H1 (cell line): ENCODE measurements around the gene C2CD3. TPM values are rescaled to one million over a fixed set of nuclear protein-coding genes. Genes with fewer than 3 reads are reported as not detected.

Experiments used
- CHD1 ChIP-seq: IDR thresholded peaks from 2 replicates; pipeline ENCODE4 v1.6.1; 2012; ENCODE audit warnings: low read depth, low read length, improper control_type of control experiment
- CTCF ChIP-seq, 3 experiments: IDR thresholded peaks; 1 replicate in 2 of 3; 2 replicates in 1 of 3; pipeline versions ENCODE4 v1.5.1 to v1.6.1; 2011; ENCODE audit warnings: low read length in 3 of 3, mild to moderate bottlenecking in 3 of 3, inconsistent platforms in 2 of 3, low read depth in 1 of 3, moderate library complexity in 1 of 3; ENCODE audit not compliant: insufficient read depth in 1 of 3; ENCODE audit errors: control extremely low read depth in 1 of 3
- HDAC6 ChIP-seq: IDR thresholded peaks from one replicate; pipeline ENCODE4 v1.7.1; 2012; ENCODE audit warnings: low read depth, mild to moderate bottlenecking, inconsistent platforms, low read length, moderate library complexity
- RNF2 ChIP-seq: fragments of 200-900, 300-1000 bp; sonication (generic); IDR thresholded peaks from 2 replicates; pipeline ENCODE4 v1.7.1; 2016; ENCODE audit warnings: borderline replicate concordance, low read depth, mild to moderate bottlenecking, antibody characterized with exemption, low read length; ENCODE audit not compliant: poor library complexity, severe bottlenecking; ENCODE audit errors: missing control alignments
- SP4 ChIP-seq: IDR thresholded peaks from 2 replicates; pipeline ENCODE4 v1.6.1; 2012; ENCODE audit warnings: low read length, inconsistent platforms
- TAF1 ChIP-seq: IDR thresholded peaks from 2 replicates; pipeline ENCODE4 v1.6.1; 2011; ENCODE audit warnings: mild to moderate bottlenecking, low read depth, low read length
- TAF7 ChIP-seq: optimal IDR thresholded peaks from 2 replicates; pipeline ENCODE3; 2011; ENCODE audit warnings: low read depth, mild to moderate bottlenecking, inconsistent platforms, low read length, moderate library complexity, borderline replicate concordance
- polyA plus RNA-seq, 7 experiments: library from polyadenylated mRNA; depleted of rRNA in 3 of 7; stranded (reverse) in 5 of 7; unstranded in 2 of 7; fragments of >200 nt in 5 of 7; fragments of 200-250 nt in 2 of 7; gene quantifications; 1 replicate in 5 of 7; 2 replicates in 1 of 7; 4 replicates in 1 of 7; pipeline versions ENCODE4 v1.2.1 to v1.2.3, GENCODE V29; 2011 to 2013; ENCODE audit warnings: missing spikeins in 2 of 7, mixed read lengths in 2 of 7
- total RNA-seq: library from RNA; stranded (reverse); fragmentation: NEBNext Ultra II Directional; extraction: Animal tissue kit (Norgen Biotek cat#: 25700); gene quantifications from 2 replicates; pipeline ENCODE4 v1.2.1, GENCODE V29; 2021

The C2CD3 gene
- total and polyA plus RNA-seq, 2 of the 8 experiments (the other 6 are each of a cell fraction or from before 2014, with no cell fraction given) = 11.0 to 29.1 TPM

DNA sequence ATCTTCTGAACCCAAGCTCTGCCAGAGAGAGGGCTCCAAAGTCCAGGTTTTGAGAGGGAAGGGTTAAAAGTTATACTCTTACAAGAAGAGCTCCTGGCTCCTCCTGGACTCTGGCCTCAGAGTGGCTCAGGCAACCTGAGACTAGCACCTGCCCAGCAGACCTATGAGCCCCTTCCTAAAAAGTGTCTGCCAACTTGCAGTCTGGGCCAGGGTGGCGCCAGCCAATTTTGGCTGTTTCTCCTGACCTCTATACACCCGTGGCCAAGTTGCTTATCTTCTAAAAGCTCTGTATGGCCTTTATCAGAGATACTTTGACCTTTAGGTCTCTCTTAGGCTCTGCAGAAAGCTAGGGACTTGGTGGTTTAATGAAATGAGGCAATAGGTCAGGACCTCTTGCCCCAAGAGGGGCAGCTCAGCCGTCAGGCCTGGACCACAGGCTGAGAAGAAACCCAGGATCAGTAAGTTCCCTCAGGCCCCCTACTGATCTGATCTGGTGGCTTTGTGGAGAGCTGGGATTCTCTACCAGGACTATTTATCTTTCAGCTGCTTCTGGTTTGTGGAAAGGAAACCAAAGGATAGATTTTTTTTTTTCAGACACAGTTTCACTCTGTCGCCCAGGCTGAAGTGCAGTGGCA, 151.6 kb downstream of the C2CD3 start (continued):
- TF ChIP-seq RNF2 (no peak), HDAC6 (no peak), CTCF (IDR thresholded peaks at IDR 0.05; ENCODE audit: control extremely low read depth in 1 of 3, insufficient read depth in 1 of 3, low read depth in 1 of 3, low read length in 3 of 3) (no peak), TAF1 (no peak), TAF7 (no peak), CHD1 (no peak), SP4 (no peak)
- TF ChIP-seq, all 59 proteins: peak for 0
